NCI-H2196 (cell line): ENCODE data around the gene TMEM238.

Source experiments
- DNase-seq: peaks from one replicate; lab custom pipeline; 2025; ENCODE audit not compliant: unreplicated experiment; lab: John Stamatoyannopoulos, UW

The TMEM238 gene

GRCh38 chr19:55379174-55379573 lies 4.9 kb downstream of the TMEM238 start:
- DNase-seq, result no peak

- no peak for DNase-seq
Measured at GRCh38 chr19:55377356-55378131, 6.5 kb downstream of the TMEM238 start.

- DNase-seq, result no peak
Measured at GRCh38 chr19:55376241-55376933, 7.7 kb downstream of the TMEM238 start, which contains the start of gene TMEM190. Gene TMEM190, plus strand, starts transcription at chr19:55376826. Its CDS starts 28 bp downstream, at chr19:55376854.

- no peak for DNase-seq
Measured at GRCh38 chr19:55373993-55374757, 9.9 kb downstream of the TMEM238 start.

- no peak for DNase-seq
Measured at GRCh38 chr19:55373306-55373992, 10.6 kb downstream of the TMEM238 start.

GRCh38 chr19:55372316-55373081 lies 11.6 kb downstream of the TMEM238 start:
- no peak for DNase-seq

GRCh38 chr19:55370305-55370988 lies 13.6 kb downstream of the TMEM238 start, which contains the start of gene IL11:
Gene IL11, minus strand, starts transcription at chr19:55370463. Its CDS starts 153 bp downstream, at chr19:55370310.
- DNase-seq, result no peak

- DNase-seq, result peak; percentile 36
Measured at GRCh38 chr19:55369653-55370304, 14.3 kb downstream of the TMEM238 start.

GRCh38 chr19:55368701-55369563 lies 15.2 kb downstream of the TMEM238 start:
- DNase-seq, result no peak

GRCh38 chr19:55368106-55368505 lies 16.0 kb downstream of the TMEM238 start:
- DNase-seq, result no peak

GRCh38 chr19:55366790-55367189 lies 17.3 kb downstream of the TMEM238 start:
- DNase-seq, result no peak

- no peak for DNase-seq
Measured at GRCh38 chr19:55365964-55366363, 18.1 kb downstream of the TMEM238 start.

- DNase-seq, result no peak
Measured at GRCh38 chr19:55365245-55365644, 18.8 kb downstream of the TMEM238 start.

- DNase-seq, result no peak
Measured at GRCh38 chr19:55362990-55363716, 20.9 kb downstream of the TMEM238 start, which contains the start of gene GARIN5B. Gene GARIN5B, minus strand, starts transcription at chr19:55363260. Its CDS starts 194 bp downstream, at chr19:55363066.

GRCh38 chr19:55362174-55362989 lies 21.7 kb downstream of the TMEM238 start:
- no peak for DNase-seq

- no peak for DNase-seq
Measured at GRCh38 chr19:55360902-55361301, 23.2 kb downstream of the TMEM238 start.
